Measurements from ENCODE around the gene C2CD4A. TPM values are rescaled to one million over a fixed set of nuclear protein-coding genes. Genes with fewer than 3 reads are reported as not detected.
"Not testable (repeated sequence)": the region's sequence is repeated elsewhere in the genome, so short reads cannot be mapped to it uniquely, and the experiment has no call there.

C2CD4A gene
- not detected for polyA plus RNA-seq (2013, experiment 1 of 2; ENCODE audit: insufficient read length)
- not detected for polyA plus RNA-seq (2013, experiment 2 of 2; ENCODE audit: insufficient read length)

DNA sequence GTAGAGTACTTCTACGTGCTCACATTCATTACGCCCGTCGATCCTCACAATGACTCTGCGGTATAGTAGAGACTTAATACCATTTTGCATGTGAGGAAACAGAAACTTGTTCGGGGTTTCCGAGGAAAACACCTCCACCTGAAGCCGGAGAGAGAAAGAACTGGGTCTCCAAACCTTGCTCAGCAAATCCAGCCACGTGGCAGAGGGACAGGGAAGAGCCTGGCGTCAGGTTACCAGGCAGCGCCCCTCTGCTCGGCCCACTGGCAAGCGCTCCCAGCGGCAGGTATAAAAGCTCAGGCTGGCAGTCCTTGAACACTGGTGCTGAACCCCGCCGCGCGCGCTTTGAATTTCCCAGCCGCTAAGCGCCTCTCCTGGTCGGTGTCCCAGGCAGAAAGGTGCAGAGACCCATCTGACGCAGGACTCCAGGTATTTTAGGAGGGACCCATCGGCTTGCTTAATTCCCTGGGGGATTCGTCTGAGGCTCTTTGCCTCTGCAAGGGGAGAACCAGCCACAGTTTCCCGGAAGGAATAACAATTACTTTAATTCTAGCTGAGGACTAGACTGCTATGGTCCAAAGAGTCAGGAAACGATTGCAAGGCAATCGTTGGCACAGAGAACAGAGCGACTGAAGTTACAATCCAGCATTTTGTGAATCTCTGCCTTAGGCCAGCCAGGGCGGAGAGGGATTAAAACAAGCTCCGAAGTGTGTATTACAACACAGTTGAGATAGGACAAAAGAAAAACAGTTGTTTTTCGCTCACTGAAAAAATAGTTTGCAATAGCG is at the start of gene C2CD4A:
Gene C2CD4A, plus strand, starts transcription at position 315 of the 785 bp plus-strand sequence. CDS start 637 bp downstream, outside the sequence.
- DNase-seq: peak; percentile 44

GRCh38 chr15:62020576-62021160 is 46.1 kb upstream of the C2CD4A start:
- peak; percentile 56 for DNase-seq

GRCh38 chr15:62021991-62022600 is 44.7 kb upstream of the C2CD4A start:
- no peak for DNase-seq

DNA sequence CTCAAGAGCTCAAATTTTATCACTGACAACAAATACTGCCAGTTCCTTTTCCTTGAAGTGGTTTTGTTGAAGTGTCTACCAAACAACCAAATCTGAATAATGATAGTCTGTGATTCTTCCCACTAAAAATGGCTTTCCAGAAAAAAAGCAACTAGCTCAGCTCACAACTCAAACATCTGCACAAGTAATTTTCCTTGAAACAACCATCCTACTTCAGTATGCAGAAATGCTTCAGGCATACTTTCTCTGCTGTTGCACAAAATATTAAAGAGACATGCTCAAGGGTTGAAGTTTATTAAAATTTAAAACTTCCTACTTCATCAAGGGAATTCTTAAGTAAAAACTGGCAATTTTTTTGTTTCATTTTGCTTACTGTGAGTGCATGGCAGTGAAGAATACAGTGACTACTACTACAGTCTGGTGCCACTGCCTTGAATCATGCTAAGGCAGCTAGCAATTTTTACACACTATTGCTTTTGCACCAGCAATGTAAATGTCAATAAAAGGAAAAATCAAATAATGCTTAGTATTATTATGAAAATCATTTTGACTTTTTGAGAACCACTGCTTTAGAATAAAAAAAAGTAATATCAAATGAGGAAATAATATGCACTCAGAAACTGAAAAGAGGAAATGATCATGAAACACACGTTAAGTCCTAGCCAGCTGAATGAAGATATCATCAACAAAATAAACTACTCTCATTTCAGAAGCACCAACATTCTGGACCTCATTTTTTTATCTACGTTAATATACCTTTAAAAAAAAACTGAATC is 40.1 kb upstream of the C2CD4A start:
- DNase-seq: no peak

DNA sequence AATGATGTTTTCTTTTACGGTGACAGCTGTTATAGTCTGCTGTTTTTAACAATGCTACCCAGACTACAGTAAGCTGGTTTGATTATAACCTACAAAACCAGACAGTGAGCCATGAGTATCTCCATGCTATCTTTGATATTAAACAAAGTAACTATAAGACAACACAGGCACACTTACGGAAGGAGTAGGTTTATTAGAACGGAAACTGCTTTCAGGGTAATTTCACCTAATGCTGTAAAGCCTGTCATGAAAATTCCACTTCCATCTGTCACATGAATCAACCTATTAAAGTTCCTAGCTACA is 39.6 kb upstream of the C2CD4A start:
- DNase-seq: no peak

DNA sequence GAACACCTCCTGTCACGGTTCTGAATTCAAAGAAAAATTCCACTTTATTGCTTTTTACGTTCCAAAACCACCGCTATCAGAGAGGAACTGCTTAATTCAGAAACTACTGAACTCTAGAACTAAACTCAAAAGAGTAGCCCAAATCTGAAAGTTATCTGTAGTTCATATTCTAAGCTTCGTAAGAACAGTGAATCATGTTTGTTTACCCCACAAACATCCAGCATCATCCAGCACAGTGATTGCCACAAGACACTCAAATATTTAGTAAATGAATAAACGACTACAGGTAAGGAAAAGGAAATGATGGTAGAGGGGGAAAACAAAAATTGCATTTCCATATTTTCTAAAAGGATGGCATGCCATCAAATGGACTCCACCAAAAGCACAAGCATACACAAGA is 38.9 kb upstream of the C2CD4A start:
- no peak for DNase-seq

GRCh38 chr15:62035256-62035924 is 31.4 kb upstream of the C2CD4A start:
- peak; percentile 82 for DNase-seq

GRCh38 chr15:62046078-62046743 is 20.6 kb upstream of the C2CD4A start:
- no peak for DNase-seq

DNA sequence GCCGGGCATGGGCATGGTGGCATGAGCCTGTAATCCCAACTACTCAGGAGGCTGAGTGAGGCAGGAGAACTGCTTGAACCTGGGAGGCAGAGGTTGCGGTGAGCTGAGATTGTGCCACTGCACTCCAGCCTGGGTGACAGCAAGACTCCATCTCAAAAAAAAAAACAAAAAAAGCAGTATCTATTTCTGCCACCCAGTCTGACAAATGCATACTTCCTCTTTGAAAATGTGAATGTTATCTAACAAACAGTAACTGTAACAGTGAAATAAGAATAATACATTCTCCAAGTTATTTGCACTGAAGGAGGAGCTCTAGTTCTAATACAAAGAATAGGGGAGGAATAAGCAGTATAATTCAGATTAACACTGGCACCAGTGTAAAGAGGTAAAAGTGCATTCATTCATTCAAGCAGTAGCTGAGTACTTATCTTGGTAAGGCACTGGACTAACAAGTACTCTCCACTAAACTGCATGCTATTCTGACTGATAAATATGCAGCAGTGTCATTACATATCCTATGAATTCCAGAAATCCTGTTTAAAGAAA is 19.4 kb upstream of the C2CD4A start:
- DNase-seq: no peak

DNA sequence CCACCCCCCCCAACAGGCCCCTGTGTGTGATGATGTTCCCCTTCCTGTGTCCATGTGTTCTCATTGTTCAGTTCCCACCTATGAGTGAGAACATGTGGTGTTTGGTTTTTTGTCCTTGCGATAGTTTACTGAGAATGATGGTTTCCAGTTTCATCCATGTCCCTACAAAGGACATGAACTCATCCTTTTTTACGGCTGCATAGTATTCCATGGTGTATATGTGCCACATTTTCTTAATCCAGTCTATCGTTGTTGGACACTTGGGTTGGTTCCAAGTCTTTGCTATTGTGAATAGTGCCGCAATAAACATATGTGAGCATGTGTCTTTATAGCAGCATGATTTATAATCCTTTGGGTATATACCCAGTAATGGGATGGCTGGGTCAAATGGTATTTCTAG is 18.5 kb upstream of the C2CD4A start:
- not testable (repeated sequence) for DNase-seq

DNA sequence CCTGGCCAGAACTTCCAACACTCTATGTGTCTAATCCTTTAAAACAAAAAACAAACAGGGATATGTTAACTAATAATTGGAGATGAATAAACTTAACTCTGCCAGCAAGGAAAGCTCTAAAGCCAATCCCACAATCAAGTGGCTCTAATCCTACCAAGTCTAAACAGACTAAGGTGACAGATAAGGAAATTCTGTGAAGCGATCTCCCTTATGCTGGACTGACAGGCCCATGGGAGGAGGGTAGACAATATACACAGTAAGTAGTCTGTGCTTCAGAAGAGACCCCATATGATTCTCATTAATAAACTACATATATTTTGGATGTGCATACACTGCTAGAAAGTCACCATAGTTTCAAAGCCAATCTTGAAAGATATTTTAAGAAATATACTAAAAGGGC is 16.7 kb upstream of the C2CD4A start:
- DNase-seq: no peak

GRCh38 chr15:62051166-62051565 is 15.6 kb upstream of the C2CD4A start:
- no peak for DNase-seq

DNA sequence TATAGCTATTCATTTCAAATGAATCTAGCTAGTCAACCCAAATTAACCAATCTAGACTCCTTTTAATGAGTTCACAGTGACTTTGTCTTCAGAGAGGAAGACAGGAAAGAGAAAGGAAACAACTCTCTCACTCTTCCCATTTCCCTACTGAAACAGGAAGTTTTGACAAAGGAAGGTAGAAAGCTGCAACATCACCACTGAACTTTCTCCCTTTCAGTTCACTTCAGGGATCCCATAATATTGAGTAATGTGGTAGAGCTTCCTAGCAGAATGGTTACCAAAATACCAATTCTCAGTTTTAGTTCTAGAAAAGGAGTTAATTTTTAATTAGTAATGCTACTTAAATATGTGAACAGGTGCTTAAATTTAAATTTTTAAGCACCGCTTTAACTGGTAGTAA is 14.1 kb upstream of the C2CD4A start:
- no peak for DNase-seq

DNA sequence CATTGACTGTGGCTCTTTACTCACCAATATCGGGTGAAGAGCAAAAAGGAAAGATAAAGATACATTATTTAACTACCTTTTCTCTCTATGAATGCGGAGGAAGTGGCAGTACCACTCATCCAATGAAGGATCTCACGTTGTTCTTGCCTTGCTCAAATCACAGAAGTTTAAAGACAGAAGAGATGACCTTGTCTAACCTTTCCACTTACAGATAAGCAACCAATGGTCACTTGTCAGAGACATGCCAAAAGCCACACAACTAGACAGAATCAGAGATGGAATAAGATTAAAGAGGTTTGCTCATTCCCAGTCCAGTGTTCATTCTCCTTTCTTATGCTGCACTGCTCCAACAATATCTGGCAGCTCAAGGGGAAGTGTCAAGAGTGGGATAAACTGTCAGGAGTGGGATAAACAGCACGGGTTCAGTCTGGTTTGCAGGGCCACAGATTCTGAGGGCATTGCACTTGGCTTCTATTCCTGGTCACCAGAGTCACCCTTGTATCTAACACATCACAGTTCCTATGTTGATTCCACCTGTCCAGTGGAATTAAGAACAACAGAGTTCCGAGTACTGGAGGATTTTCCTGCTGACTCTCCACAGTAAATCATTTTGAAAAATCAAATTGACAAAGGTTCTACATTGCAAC is 13.2 kb upstream of the C2CD4A start:
- no peak for DNase-seq

DNA sequence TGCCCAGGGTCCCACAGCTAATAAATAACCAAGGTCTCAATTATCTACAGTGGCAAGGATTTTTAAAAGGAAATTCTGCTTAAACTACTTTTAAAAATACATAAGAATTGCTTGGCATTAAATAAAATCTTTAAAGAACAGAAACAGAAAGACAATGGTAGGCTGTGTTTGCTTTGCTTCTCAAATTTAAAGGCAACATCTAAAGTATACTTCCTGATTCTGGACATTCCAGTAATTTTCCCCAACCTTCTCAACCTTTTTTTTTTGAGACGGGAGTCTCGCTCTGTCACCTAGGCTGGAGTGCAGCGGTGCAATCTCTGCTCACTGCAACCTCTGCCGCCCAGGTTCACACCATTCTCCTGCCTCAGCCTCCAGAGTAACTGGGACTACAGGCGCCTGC is 11.8 kb upstream of the C2CD4A start:
- DNase-seq: no peak

GRCh38 chr15:62057341-62057980 is 9.3 kb upstream of the C2CD4A start:
- no peak for DNase-seq

GRCh38 chr15:62058327-62059028 is 8.3 kb upstream of the C2CD4A start:
- no peak for DNase-seq

DNA sequence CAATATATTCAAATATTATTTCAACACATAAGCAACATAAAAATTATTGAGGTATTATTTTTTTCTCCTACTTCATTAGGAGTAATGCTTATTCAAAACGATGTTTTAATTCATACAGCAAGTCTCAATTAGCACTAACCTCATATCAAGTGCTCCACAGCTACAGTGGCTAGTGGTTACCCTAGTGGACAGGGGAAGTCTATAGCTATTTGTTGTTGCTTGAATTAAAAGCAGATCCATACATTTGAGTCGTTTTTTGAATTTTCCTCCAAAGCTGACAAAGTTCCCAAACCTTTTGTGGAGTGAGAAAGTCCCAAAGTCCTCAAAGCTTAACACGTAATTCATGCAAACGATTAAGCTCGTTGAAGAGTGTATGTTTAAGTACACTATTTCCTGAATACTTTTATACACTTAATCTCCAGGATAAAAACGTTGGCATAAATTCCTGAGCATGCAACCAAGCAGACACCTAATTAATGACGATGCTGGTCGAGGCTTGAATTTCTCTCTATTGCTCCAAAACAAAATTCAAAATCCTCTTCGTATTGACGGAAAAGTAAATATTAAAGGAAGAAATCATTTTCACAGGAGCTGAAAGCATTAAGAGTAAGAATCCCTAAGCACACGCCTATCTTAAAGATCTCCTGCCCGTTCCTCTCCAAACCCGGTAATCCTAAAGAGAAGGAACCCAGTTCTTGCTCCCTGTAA is 7.5 kb upstream of the C2CD4A start:
- DNase-seq: peak; percentile 4

DNA sequence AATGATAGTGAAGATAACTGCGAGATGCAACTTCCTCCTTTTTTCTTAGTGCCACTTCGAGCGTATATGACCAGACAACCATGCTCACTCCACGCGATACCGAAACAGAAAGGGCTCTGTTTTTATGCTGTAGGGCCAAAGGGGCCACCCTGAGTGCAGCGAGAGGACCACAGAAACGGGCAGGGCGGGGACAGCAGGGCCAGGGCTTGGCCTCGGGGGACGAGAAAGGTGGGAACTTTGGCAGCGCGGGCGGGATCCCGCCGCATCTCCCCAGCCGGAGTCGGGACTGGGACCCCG is 7.0 kb upstream of the C2CD4A start:
- DNase-seq: peak; percentile 58

All from fibroblast of skin of back (primary cell).